Cardiac fibroblast (primary cell): ENCODE measurements around the gene HMG20B.

Experiments used
- DNase-seq, 2 donors: peaks; one replicate each; pipeline versions ENCODE4 v3.0.0 to v3.0.0-alpha.2; 2010; ENCODE audit warnings: low read depth in 2 of 2
- H3K4me3 ChIP-seq, 2 donors: replicated peaks in 1 of 2; 1 replicate in 1 of 2; 2 replicates in 1 of 2; pipeline ENCODE4 v1.5.1; 2011; ENCODE audit warnings: low read depth in 2 of 2, low read length in 2 of 2, mild to moderate bottlenecking in 2 of 2, moderate library complexity in 1 of 2
- TF ChIP-seq, protein P1 (sequence below): IDR thresholded peaks from one replicate; pipeline ENCODE4 v1.5.1; 2011; ENCODE audit warnings: low read depth, mild to moderate bottlenecking, low read length, inconsistent platforms

The HMG20B gene

DNA sequence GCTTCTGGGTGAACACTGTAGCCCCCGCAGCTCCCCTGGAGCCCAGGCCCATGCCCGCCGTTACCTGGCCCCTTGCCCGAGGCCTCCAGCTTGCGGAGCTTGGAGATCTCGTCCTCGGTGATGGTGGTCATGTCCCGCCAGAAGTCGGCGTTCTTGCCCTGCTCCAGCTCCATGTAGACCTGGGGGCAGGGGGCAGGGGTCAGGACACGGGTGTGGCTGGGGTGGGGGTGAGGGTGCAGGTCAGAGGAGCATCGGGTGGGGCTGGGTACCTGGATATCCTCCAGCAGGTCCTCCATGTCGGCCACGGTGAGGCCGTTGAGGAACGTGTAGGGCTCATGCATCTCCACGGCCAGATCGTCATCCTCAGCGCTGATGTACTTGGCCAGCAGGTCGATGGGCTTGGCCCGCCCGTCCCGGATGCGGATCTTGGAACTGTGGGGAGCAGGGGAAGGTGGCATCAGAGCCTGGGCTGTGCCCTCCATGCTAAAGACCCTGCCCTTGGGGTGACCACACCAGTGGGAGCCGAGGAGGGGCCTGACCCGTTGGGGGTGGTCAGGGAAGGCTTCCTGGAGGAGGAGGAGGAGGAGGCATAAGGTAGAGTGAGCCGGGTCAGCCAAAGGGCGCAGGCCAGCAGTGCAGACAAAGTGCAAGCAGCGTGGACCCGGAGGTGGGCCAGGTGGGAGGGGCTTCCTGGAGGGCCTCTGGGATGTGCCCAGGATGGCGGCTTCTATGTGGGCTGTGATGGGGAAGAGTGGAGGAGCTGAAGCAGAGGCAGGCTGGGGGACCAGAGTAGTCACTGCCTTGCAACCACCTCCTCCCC lies 46.3 kb downstream of the HMG20B start:
- TF ChIP-seq, protein P1, sequence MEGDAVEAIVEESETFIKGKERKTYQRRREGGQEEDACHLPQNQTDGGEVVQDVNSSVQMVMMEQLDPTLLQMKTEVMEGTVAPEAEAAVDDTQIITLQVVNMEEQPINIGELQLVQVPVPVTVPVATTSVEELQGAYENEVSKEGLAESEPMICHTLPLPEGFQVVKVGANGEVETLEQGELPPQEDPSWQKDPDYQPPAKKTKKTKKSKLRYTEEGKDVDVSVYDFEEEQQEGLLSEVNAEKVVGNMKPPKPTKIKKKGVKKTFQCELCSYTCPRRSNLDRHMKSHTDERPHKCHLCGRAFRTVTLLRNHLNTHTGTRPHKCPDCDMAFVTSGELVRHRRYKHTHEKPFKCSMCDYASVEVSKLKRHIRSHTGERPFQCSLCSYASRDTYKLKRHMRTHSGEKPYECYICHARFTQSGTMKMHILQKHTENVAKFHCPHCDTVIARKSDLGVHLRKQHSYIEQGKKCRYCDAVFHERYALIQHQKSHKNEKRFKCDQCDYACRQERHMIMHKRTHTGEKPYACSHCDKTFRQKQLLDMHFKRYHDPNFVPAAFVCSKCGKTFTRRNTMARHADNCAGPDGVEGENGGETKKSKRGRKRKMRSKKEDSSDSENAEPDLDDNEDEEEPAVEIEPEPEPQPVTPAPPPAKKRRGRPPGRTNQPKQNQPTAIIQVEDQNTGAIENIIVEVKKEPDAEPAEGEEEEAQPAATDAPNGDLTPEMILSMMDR: no peak
- H3K4me3 ChIP-seq: no peak overlapping the region
- no peak for DNase-seq

DNA sequence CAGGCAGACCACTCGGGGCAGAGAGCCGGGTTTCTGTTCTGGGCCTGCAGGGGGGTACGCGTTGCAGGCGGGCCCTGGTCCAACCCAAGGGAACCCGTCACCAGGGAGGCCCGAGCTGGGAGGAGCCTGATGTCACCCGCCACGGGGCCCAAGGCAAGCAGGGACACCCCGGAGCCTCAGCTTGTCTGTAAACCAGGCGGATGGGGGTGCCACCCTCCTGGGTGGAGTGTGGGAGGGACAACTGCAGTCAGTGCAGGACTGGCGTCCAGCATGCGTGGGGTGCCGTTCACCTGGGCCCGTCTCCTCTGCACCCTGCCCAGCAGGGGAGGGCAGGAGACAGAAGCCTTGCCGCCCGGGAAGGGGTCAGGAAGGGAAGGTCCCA lies 46.9 kb downstream of the HMG20B start:
- TF ChIP-seq, protein P1: no peak
- H3K4me3 ChIP-seq: no peak overlapping the region

DNA sequence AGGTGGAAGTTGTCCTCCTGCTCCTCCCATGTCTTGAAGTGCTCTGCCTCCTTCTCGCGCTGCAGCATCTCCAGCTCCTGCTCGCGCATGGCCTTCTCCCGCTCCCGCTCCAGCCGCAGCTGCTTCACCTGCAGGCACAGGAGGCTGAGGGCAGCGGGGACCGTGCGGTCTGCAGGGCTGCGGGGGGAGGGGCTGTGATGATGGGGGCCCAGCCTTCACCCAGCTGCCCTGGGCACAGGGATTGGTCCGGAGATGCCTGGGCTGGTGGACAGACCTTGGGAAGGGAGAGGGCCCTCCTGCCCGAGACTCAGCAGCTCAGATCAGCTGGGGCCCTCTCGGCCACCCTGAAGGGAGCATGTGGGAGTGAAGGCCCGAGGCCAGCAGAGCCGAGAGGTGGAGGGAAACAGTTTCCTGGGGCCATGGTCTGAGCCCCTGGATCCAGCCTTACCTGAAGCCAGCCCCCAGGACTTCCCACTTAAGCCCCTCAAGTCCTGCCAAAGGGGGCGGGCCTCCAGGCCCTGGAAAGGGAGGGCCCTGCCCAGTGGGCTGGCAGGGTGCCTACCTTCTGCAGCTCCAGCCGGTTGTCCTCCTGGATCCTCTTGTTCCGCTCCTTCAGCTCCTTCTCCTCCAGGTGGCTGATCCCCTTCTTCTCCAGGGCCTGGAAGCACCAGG lies 47.5 kb downstream of the HMG20B start:
- TF ChIP-seq, protein P1: no peak
- no peak overlapping the region for H3K4me3 ChIP-seq
- no peak for DNase-seq

More for the DNA sequence above, 46.9 kb downstream of the HMG20B start:
- no peak for DNase-seq

DNA sequence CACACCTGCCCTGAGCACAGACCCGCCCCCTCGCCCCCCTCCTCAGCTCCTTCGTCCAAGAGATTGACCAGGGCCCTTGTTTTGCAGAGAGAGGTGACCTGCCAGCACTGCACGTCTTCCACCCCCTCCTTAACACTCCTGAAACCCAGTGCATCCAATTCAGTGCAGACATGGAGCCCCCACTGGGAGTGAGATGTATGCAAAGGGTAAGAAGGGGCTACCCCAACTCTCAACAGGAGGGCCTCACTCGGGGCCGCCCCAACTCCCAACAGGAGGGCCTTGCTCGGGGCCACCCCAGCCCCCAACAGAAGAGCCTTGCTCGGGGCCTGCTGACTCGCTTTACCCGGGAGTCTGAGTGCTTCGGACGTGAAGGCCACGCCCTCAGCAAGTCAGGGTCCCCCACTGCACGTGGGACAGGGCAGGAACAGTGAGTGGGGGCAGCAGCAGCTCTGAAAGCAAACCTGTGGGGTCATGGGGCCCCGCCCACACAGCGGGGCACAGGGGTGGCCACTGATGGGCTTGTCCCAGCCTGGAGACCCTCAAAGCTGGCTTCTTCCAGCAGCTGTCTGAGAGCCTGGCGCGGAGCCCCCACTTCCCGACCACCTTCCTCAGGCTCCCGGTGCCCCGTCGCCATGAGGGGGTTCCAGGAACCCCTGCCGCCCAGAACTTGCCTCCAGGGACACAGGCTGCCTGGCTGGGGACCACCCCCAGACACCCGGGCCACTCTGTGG lies 48.2 kb downstream of the HMG20B start:
- TF ChIP-seq, protein P1: no peak
- no peak for DNase-seq
- no peak overlapping the region for H3K4me3 ChIP-seq

DNA sequence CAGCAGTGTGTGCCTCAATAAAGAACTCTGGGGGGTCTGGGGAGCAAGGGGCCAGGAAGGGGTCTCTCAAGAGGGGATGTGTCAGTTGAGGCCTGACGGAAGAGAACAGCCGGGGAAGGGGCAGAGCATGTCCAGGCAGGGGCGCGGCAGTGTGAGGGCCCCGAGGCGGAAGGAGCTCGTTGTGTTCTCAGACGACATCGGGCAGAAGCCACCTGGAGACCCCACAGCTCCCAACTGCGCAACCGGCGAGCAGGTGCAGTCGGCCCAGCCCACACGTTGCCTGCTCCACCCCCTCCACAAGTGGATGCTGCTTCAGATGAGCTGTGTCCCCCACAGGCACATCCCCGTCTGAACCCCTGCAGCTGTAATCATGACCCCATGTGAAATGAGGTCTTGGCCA lies 48.9 kb downstream of the HMG20B start:
- no peak for DNase-seq
- TF ChIP-seq, protein P1: no peak
- no peak overlapping the region for H3K4me3 ChIP-seq

DNA sequence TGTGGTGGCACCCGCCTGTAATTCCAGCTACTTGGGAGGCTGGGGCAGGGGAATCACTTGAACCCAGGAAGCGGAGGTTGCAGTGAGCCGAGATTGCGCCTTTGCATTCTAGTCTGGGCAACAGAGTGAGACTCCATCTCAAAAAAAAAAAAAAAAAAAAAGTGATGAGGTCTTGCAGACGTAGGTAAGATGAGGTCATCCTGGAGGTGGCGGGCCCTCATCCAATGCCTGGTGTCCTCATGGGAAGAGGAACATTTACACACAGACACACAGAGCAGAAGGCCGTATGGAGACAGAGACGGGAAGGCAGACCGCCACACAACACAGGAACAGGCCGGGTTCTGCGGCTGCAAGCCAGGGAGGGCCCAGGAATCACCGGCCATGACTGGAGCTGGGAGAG lies 49.5 kb downstream of the HMG20B start:
- H3K4me3 ChIP-seq: no peak overlapping the region
- no peak for DNase-seq
- TF ChIP-seq, protein P1: no peak
